HG03354 (cell line): Measurements from ENCODE around the gene PTPN2.

Source experiments
- ATAC-seq: cut with Tn5 transposase; IDR thresholded peaks from one replicate; pipeline ENCODE4 v1.9.1; 2021; ENCODE audit warnings: mild to moderate bottlenecking; ENCODE audit not compliant: unreplicated experiment, poor library complexity, severe bottlenecking

PTPN2 gene

GRCh38 chr18:12751891-12752290 lies 132.1 kb downstream of the PTPN2 start:
- no peak for ATAC-seq

GRCh38 chr18:12751503-12751884 lies 132.5 kb downstream of the PTPN2 start:
- no peak for ATAC-seq

GRCh38 chr18:12750715-12751502 lies 133.1 kb downstream of the PTPN2 start:
- no peak for ATAC-seq

- ATAC-seq, result peak; percentile 62
Measured at GRCh38 chr18:12750076-12750714, 133.8 kb downstream of the PTPN2 start.

GRCh38 chr18:12749121-12749520 lies 134.9 kb downstream of the PTPN2 start:
- no peak for ATAC-seq

GRCh38 chr18:12748671-12749070 lies 135.4 kb downstream of the PTPN2 start:
- ATAC-seq, result no peak

GRCh38 chr18:12747530-12748315 lies 136.3 kb downstream of the PTPN2 start:
- ATAC-seq, result no peak

- no peak for ATAC-seq
Measured at GRCh38 chr18:12745095-12745795, 138.8 kb downstream of the PTPN2 start.

GRCh38 chr18:12744103-12744502 lies 139.9 kb downstream of the PTPN2 start:
- ATAC-seq, result no peak

GRCh38 chr18:12742453-12742852 lies 141.6 kb downstream of the PTPN2 start:
- no peak for ATAC-seq
